A673 (cell line): ENCODE results near the gene FBP1.

ENCODE experiments used
- EZH2 ChIP-seq: fragments of 200-600 bp; sonication (generic); IDR thresholded peaks from 2 replicates; pipeline ENCODE4 v1.6.1; 2017; ENCODE audit warnings: borderline replicate concordance, low read depth, mild to moderate bottlenecking, mixed read lengths, antibody characterized with exemption, low read length; ENCODE audit not compliant: poor library complexity, severe bottlenecking
- TF ChIP-seq, protein P1 (sequence below): fragments of 300-800, 200-600 bp; sonication (generic); conservative IDR thresholded peaks from 2 replicates; pipeline ENCODE4 v1.5.1; 2017; ENCODE audit warnings: low read depth, mild to moderate bottlenecking, antibody characterized with exemption, low read length, moderate library complexity, mixed read lengths

DNA sequence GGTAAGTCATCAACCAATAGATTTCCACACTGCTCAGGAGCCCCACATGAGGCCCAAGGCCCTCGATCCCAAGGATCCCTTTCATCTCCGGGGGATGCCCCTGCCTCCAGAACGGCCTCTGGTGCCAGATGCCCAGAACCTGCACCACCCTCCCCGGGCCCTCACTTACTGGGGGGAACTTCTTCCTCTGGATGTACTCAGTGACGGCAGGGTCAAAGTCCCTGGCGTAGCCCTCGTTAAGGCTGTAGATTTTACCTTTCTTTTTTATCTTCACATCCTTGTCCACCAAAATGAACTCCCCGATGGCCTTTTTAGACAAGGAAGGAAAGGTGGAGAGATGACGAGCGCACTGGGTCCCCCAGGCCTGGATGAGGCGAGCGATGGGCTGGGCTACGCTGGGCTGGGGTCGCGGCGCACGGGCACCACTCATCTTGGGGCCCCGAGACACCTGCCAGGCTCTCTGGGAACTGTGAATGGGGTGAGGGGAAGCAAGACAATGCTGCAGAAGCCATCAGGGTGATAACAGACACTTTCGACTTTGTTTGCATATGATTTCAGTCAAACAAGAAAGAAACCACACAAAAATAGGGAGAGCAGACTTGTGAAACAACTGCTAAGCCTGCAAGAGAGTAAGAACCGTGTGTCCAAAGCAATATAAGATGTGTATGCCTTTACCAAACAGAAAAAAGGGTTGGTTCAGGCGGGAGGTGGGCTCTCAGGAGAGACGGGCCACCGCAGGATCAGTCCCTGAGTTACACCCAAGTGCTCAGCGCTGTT, 32.5 kb downstream of the FBP1 start:
- TF ChIP-seq, protein P1, sequence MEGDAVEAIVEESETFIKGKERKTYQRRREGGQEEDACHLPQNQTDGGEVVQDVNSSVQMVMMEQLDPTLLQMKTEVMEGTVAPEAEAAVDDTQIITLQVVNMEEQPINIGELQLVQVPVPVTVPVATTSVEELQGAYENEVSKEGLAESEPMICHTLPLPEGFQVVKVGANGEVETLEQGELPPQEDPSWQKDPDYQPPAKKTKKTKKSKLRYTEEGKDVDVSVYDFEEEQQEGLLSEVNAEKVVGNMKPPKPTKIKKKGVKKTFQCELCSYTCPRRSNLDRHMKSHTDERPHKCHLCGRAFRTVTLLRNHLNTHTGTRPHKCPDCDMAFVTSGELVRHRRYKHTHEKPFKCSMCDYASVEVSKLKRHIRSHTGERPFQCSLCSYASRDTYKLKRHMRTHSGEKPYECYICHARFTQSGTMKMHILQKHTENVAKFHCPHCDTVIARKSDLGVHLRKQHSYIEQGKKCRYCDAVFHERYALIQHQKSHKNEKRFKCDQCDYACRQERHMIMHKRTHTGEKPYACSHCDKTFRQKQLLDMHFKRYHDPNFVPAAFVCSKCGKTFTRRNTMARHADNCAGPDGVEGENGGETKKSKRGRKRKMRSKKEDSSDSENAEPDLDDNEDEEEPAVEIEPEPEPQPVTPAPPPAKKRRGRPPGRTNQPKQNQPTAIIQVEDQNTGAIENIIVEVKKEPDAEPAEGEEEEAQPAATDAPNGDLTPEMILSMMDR: no peak
- no peak for TF ChIP-seq EZH2
